HG03175 (cell line): ENCODE results near the gene ATP13A3.
"Not testable (repeated sequence)": the region's sequence is repeated elsewhere in the genome, so short reads cannot be mapped to it uniquely, and the experiment has no call there.

Source experiments
- ATAC-seq: cut with Tn5 transposase; IDR thresholded peaks from one replicate; pipeline ENCODE4 v1.9.1; 2021; ENCODE audit warnings: mild to moderate bottlenecking, moderate library complexity; ENCODE audit not compliant: unreplicated experiment

ATP13A3 gene

GRCh38 chr3:194500198-194500597 lies 13.4 kb upstream of the ATP13A3 start:
- ATAC-seq: no peak

- not testable (repeated sequence) for ATAC-seq
Measured at GRCh38 chr3:194499516-194499915, 12.7 kb upstream of the ATP13A3 start.

GRCh38 chr3:194497799-194498575 lies 11.2 kb upstream of the ATP13A3 start:
- no peak for ATAC-seq

GRCh38 chr3:194496217-194496919 lies 9.6 kb upstream of the ATP13A3 start:
- no peak for ATAC-seq

- no peak for ATAC-seq
Measured at GRCh38 chr3:194494951-194495374, 8.2 kb upstream of the ATP13A3 start.

GRCh38 chr3:194493995-194494927 lies 7.5 kb upstream of the ATP13A3 start:
- not testable (repeated sequence) for ATAC-seq

GRCh38 chr3:194492001-194492400 lies 5.2 kb upstream of the ATP13A3 start:
- ATAC-seq: no peak

- ATAC-seq: peak; percentile 26
Measured at GRCh38 chr3:194489736-194490612, 3.2 kb upstream of the ATP13A3 start.

- no peak for ATAC-seq
Measured at GRCh38 chr3:194488055-194488742, 1.4 kb upstream of the ATP13A3 start.

GRCh38 chr3:194487289-194488054 lies 670 bp upstream of the ATP13A3 start:
- ATAC-seq: peak; percentile 25

- peak; percentile 13 for ATAC-seq
Measured at GRCh38 chr3:194485881-194486539, 792 bp downstream of the ATP13A3 start.

GRCh38 chr3:194485468-194485880 lies 1.3 kb downstream of the ATP13A3 start:
- no peak for ATAC-seq

GRCh38 chr3:194484614-194485013 lies 2.2 kb downstream of the ATP13A3 start:
- no peak for ATAC-seq

- ATAC-seq: no peak
Measured at GRCh38 chr3:194483850-194484249, 3.0 kb downstream of the ATP13A3 start.

GRCh38 chr3:194482830-194483229 lies 4.0 kb downstream of the ATP13A3 start:
- not testable (repeated sequence) for ATAC-seq

GRCh38 chr3:194482196-194482593 lies 4.6 kb downstream of the ATP13A3 start:
- ATAC-seq: no peak

- ATAC-seq: no peak
Measured at GRCh38 chr3:194481525-194482195, 5.1 kb downstream of the ATP13A3 start.

GRCh38 chr3:194481103-194481502 lies 5.7 kb downstream of the ATP13A3 start:
- no peak for ATAC-seq
